GM12892 (cell line): ENCODE results near the gene ZSCAN4.

Experiments
- POLR2A ChIP-seq: IDR thresholded peaks from 2 replicates; pipeline ENCODE4 v1.6.1; 2011; ENCODE audit warnings: low read depth, low read length, control low read depth
- POLR2AphosphoS5 ChIP-seq: IDR thresholded peaks from 2 replicates; pipeline ENCODE4 v1.6.1; 2011; ENCODE audit warnings: low read depth, low read length, control low read depth
- TAF1 ChIP-seq: IDR thresholded peaks from 2 replicates; pipeline ENCODE4 v1.6.1; 2011; ENCODE audit warnings: low read depth, mild to moderate bottlenecking, control low read depth, low read length, borderline replicate concordance

DNA sequence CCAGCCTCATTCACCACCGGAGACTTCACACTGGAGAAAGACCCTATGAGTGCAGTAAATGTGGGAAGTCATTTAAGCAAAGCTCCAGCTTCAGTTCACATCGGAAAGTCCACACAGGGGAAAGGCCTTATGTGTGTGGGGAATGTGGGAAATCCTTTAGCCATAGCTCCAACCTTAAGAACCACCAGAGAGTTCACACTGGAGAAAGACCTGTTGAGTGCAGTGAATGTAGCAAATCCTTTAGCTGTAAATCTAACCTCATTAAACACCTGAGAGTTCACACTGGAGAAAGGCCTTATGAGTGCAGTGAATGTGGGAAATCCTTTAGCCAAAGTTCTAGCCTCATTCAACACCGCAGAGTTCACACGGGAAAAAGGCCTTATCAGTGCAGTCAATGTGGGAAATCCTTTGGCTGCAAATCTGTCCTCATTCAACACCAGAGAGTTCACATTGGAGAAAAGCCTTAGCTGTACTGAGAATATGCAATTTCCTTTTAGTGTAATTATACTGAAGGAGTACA is 27.0 kb upstream of the ZSCAN4 start:
- no peak for TF ChIP-seq POLR2A
- TF ChIP-seq POLR2AphosphoS5 = no peak
- no peak for TF ChIP-seq TAF1
